Coronary artery (tissue), 2 donors: ENCODE data around the gene TMEM86B.

ENCODE experiments used
- DNase-seq: peaks from one replicate; pipeline ENCODE4 v3.0.0-alpha.2; 2017; ENCODE audit warnings: low spot score
- H3K27ac ChIP-seq, 2 donors: fragments of 200-600 bp; sonication (generic); one replicate each; pipeline ENCODE4 v1.5.1; 2016 to 2019
- H3K4me3 ChIP-seq: fragments of 200-600 bp; sonication (generic); 2 replicates; pipeline ENCODE4 v1.5.1; 2016; ENCODE audit warnings: mild to moderate bottlenecking, moderate library complexity
- CTCF ChIP-seq: fragments of 200-600 bp; sonication (generic); IDR thresholded peaks from one replicate; pipeline ENCODE4 v1.5.1; 2019; ENCODE audit warnings: antibody characterized with exemption

Gene TMEM86B

GRCh38 chr19:55179606-55180484, 48.7 kb downstream of the TMEM86B start, which contains the start of gene SYT5:
SYT5 (minus strand) TSS chr19:55180289; CDS start chr19:55179041, 1,248 bp downstream.
- DNase-seq, result no peak
- no peak within 1 kb of the TSS for H3K27ac ChIP-seq
- no peak for TF ChIP-seq CTCF
- H3K4me3 ChIP-seq, result peak within 1 kb of the TSS; percentile 59

- H3K4me3 ChIP-seq, result peak overlapping the region; percentile 59
Observed at GRCh38 chr19:55178781-55179599, 49.6 kb downstream of the TMEM86B start.

More at GRCh38 chr19:55178781-55179599, 49.6 kb downstream of the TMEM86B start:
- DNase-seq, result no peak
- TF ChIP-seq CTCF, result no peak
- H3K27ac ChIP-seq, result no peak overlapping the region
